HepG2 (cell line): Measurements from ENCODE around the gene ZNF277. TPM values are rescaled to one million over a fixed set of nuclear protein-coding genes. Genes with fewer than 3 reads are reported as not detected.

Source experiments
- BRF2 ChIP-seq: sonication (generic); formaldehyde crosslinking; IDR thresholded peaks from 2 replicates; pipeline ENCODE4 v1.8.1; 2022; ENCODE audit warnings: mild to moderate bottlenecking, missing genetic modification reagents
- CCDC6 ChIP-seq: sonication (generic); formaldehyde crosslinking; IDR thresholded peaks from 2 replicates; pipeline ENCODE4 v1.8.1; 2022; ENCODE audit warnings: mild to moderate bottlenecking, missing genetic modification reagents, moderate library complexity
- CERS6 ChIP-seq: sonication (generic); formaldehyde crosslinking; IDR thresholded peaks from 2 replicates; pipeline ENCODE4 v1.5.0; 2020; ENCODE audit warnings: missing genetic modification reagents
- CREB1 ChIP-seq, 2 experiments: fragments of 450-650 bp in 1 of 2; IDR thresholded peaks; 2 replicates each; pipeline ENCODE4 v1.6.1; 2016 to 2017; ENCODE audit warnings: control low read depth in 1 of 2, mild to moderate bottlenecking in 1 of 2, missing compliant biosample characterization in 1 of 2, missing genetic modification characterization in 1 of 2
- E2F1 ChIP-seq: sonication (generic); formaldehyde crosslinking; IDR thresholded peaks from 2 replicates; pipeline ENCODE4 v1.5.0; 2020; ENCODE audit warnings: missing genetic modification reagents
- IRX3 ChIP-seq: sonication (generic); formaldehyde crosslinking; IDR thresholded peaks from 2 replicates; pipeline ENCODE4 v1.8.1; 2023; ENCODE audit warnings: mild to moderate bottlenecking, low read depth, missing genetic modification reagents, borderline replicate concordance
- JARID2 ChIP-seq: sonication (generic); formaldehyde crosslinking; IDR thresholded peaks from 2 replicates; pipeline ENCODE4 v1.8.1; 2023; ENCODE audit warnings: missing genetic modification reagents, inconsistent platforms; ENCODE audit not compliant: insufficient replicate concordance
- JUNB ChIP-seq: sonication (generic); formaldehyde crosslinking; IDR thresholded peaks from 2 replicates; pipeline ENCODE4 v1.8.0; 2022; ENCODE audit warnings: missing genetic modification reagents, mild to moderate bottlenecking, borderline replicate concordance
- MIXL1 ChIP-seq: IDR thresholded peaks from 2 replicates; pipeline ENCODE4 v1.6.1; 2016
- POLR2AphosphoS2 ChIP-seq: IDR thresholded peaks from 2 replicates; pipeline ENCODE4 v1.6.1; 2011; ENCODE audit warnings: low read depth, low read length, improper control_type of control experiment
- PRPF4 ChIP-seq: fragments of 200-400 bp; formaldehyde crosslinking; IDR thresholded peaks from 2 replicates; pipeline ENCODE4 v1.6.1; 2016; ENCODE audit warnings: low read length, low read depth; ENCODE audit not compliant: poor library complexity, severe bottlenecking
- RARG ChIP-seq: sonication (generic); formaldehyde crosslinking; IDR thresholded peaks from 2 replicates; pipeline ENCODE4 v1.4.0; 2020; ENCODE audit warnings: low read depth, mild to moderate bottlenecking, missing genetic modification reagents
- RCOR2 ChIP-seq: IDR thresholded peaks from 2 replicates; pipeline ENCODE4 v1.6.1; 2016; ENCODE audit warnings: missing biosample characterization, missing genetic modification reagents
- REL ChIP-seq: sonication (generic); formaldehyde crosslinking; conservative IDR thresholded peaks from 2 replicates; pipeline ENCODE4 v1.8.0; 2022; ENCODE audit warnings: mild to moderate bottlenecking, missing genetic modification reagents, moderate library complexity
- RFXANK ChIP-seq: IDR thresholded peaks from 2 replicates; pipeline ENCODE4 v1.6.1; 2016
- SP1 ChIP-seq, 2 experiments: fragments of 450-650 bp in 1 of 2; sonication (generic) in 1 of 2; formaldehyde crosslinking in 1 of 2; IDR thresholded peaks; 2 replicates each; pipeline versions ENCODE4 v1.4.0 to v1.6.1; 2016 to 2020; ENCODE audit warnings: missing genetic modification reagents in 1 of 2
- TEAD3 ChIP-seq: optimal IDR thresholded peaks from 2 replicates; pipeline ENCODE3; 2016; ENCODE audit warnings: borderline replicate concordance
- YY1 ChIP-seq: IDR thresholded peaks from 2 replicates; pipeline ENCODE4 v1.6.1; 2011; ENCODE audit warnings: low read length, low read depth, moderate library complexity, mild to moderate bottlenecking; ENCODE audit not compliant: insufficient read depth, insufficient replicate concordance
- ZBTB49 ChIP-seq: sonication (generic); formaldehyde crosslinking; IDR thresholded peaks from 2 replicates; pipeline ENCODE4 v1.4.0; 2020; ENCODE audit warnings: missing genetic modification reagents, borderline replicate concordance
- ZMAT5 ChIP-seq: sonication (generic); formaldehyde crosslinking; IDR thresholded peaks from 2 replicates; pipeline ENCODE4 v1.5.0; 2020; ENCODE audit warnings: mild to moderate bottlenecking, low read depth, missing genetic modification reagents, borderline replicate concordance
- ZNF138 ChIP-seq: sonication (generic); formaldehyde crosslinking; IDR thresholded peaks from 2 replicates; pipeline ENCODE4 v1.5.0; 2020; ENCODE audit warnings: mild to moderate bottlenecking, low read depth, missing genetic modification reagents
- ZNF543 ChIP-seq: sonication (generic); formaldehyde crosslinking; IDR thresholded peaks from 2 replicates; pipeline ENCODE4 v1.4.0; 2020; ENCODE audit warnings: mild to moderate bottlenecking, missing genetic modification reagents
- ZNF672 ChIP-seq: sonication (generic); formaldehyde crosslinking; IDR thresholded peaks from 2 replicates; pipeline ENCODE4 v1.8.1; 2022; ENCODE audit warnings: missing genetic modification reagents
- ZSCAN20 ChIP-seq: sonication (generic); formaldehyde crosslinking; IDR thresholded peaks from 2 replicates; pipeline ENCODE4 v1.4.0; 2020; ENCODE audit warnings: missing genetic modification reagents, mild to moderate bottlenecking, borderline replicate concordance
- ZSCAN25 ChIP-seq: sonication (generic); formaldehyde crosslinking; IDR thresholded peaks from 2 replicates; pipeline ENCODE4 v1.8.0; 2022; ENCODE audit warnings: mild to moderate bottlenecking, missing genetic modification reagents
- polyA plus RNA-seq, 8 experiments: library from polyadenylated mRNA; depleted of rRNA in 3 of 8; stranded (reverse) in 7 of 8; unstranded in 1 of 8; fragments of >200 nt; fragmentation: Illumina TruSeq in 4 of 8; extraction: Trizol in 4 of 8; gene quantifications; 2 replicates each; pipeline versions ENCODE4 v1.2.1 to v1.2.3, GENCODE V29; 2011 to 2016; ENCODE audit warnings: low read depth in 4 of 8, missing spikeins in 1 of 8, mixed read lengths in 1 of 8; ENCODE audit not compliant: insufficient read depth in 1 of 8
- total RNA-seq, 5 experiments: library from RNA; depleted of rRNA; stranded (reverse); fragments of >200 nt; fragmentation: Illumina TruSeq; extraction: Trizol; gene quantifications; 2 replicates each; pipeline ENCODE4 v1.2.3, GENCODE V29; 2016; ENCODE audit warnings: low read depth in 1 of 5

Gene ZNF277
- total and polyA plus RNA-seq, 2 of the 13 experiments (the other 11 are each of a cell fraction or from before 2014, with no cell fraction given), result 29.1 to 30.1 TPM

- TF ChIP-seq YY1 (no peak), RARG (CRISPR knock-in tag) (no peak), ZNF672 (CRISPR knock-in tag) (no peak), PRPF4 (no peak), TEAD3 (CRISPR knock-in tag) (peak; percentile 49), ZNF543 (CRISPR knock-in tag) (no peak), SP1 (IDR thresholded peaks at IDR 0.05) (no peak), SP1 (CRISPR knock-in tag; IDR thresholded peaks at IDR 0.05) (no peak), JUNB (CRISPR knock-in tag) (no peak), MIXL1 (CRISPR knock-in tag) (peak; percentile 92), RCOR2 (peak; percentile 89), E2F1 (no peak), CERS6 (CRISPR knock-in tag) (no peak), JARID2 (CRISPR knock-in tag) (no peak), BRF2 (CRISPR knock-in tag) (no peak), ZBTB49 (CRISPR knock-in tag) (no peak), RFXANK (no peak), ZMAT5 (CRISPR knock-in tag) (no peak), CCDC6 (CRISPR knock-in tag) (no peak), ZSCAN25 (CRISPR knock-in tag) (no peak), REL (no peak), POLR2AphosphoS2 (no peak), ZNF138 (CRISPR knock-in tag) (no peak), IRX3 (CRISPR knock-in tag) (no peak), ZSCAN20 (CRISPR knock-in tag) (no peak), CREB1 (IDR thresholded peaks at IDR 0.05) (peak; percentile 62), CREB1 (CRISPR knock-in tag; IDR thresholded peaks at IDR 0.05) (peak; percentile 74)
Observed at GRCh38 chr7:112193915-112194502, 12.5 kb upstream of the ZNF277 start (continued).
